HepG2 (cell line): ENCODE results near the gene HIPK3. TPM values are rescaled to one million over a fixed set of nuclear protein-coding genes. Genes with fewer than 3 reads are reported as not detected.
A peak's percentile ranks its signal among the peaks of the same experiment; 100 is the strongest.

Source experiments
- ASH2L ChIP-seq: fragments of 300-600, 200-600 bp; sonication (generic); IDR thresholded peaks from 2 replicates; pipeline ENCODE4 v1.7.0; 2017; ENCODE audit warnings: low read depth, mild to moderate bottlenecking, moderate library complexity, mixed read lengths, low read length; ENCODE audit not compliant: insufficient read length
- ATF7 ChIP-seq, 2 experiments: fragments of 450-650 bp in 1 of 2; sonication (generic) in 1 of 2; formaldehyde crosslinking in 1 of 2; IDR thresholded peaks; 2 replicates each; pipeline versions ENCODE4 v1.4.0 to v1.6.1; 2016 to 2020; ENCODE audit warnings: antibody characterized with exemption in 1 of 2, mild to moderate bottlenecking in 1 of 2, missing genetic modification reagents in 1 of 2
- HNF1A ChIP-seq, 2 experiments: sonication (generic) in 1 of 2; formaldehyde crosslinking in 1 of 2; IDR thresholded peaks; 2 replicates each; pipeline versions ENCODE4 v1.4.0 to v1.6.1; 2016 to 2020; ENCODE audit warnings: borderline replicate concordance in 1 of 2, low read depth in 1 of 2, mild to moderate bottlenecking in 1 of 2, missing genetic modification reagents in 1 of 2
- HOXA5 ChIP-seq: sonication (generic); formaldehyde crosslinking; IDR thresholded peaks from 2 replicates; pipeline ENCODE4 v1.4.0; 2020; ENCODE audit warnings: missing genetic modification reagents
- HOXD1 ChIP-seq: sonication (generic); formaldehyde crosslinking; IDR thresholded peaks from 2 replicates; pipeline ENCODE4 v1.5.0; 2020; ENCODE audit warnings: missing genetic modification reagents
- MXD3 ChIP-seq: IDR thresholded peaks from 2 replicates; pipeline ENCODE4 v1.6.1; 2016; ENCODE audit warnings: mild to moderate bottlenecking, missing biosample characterization, missing genetic modification reagents
- NFIC ChIP-seq: IDR thresholded peaks from 2 replicates; pipeline ENCODE4 v1.6.1; 2012; ENCODE audit warnings: mild to moderate bottlenecking, low read length, inconsistent platforms
- PAF1 ChIP-seq: IDR thresholded peaks from 2 replicates; pipeline ENCODE4 v1.6.1; 2016; ENCODE audit warnings: missing genetic modification reagents, missing compliant biosample characterization
- PHF21A ChIP-seq: sonication (generic); formaldehyde crosslinking; IDR thresholded peaks from 2 replicates; pipeline ENCODE4 v1.5.0; 2020; ENCODE audit warnings: mild to moderate bottlenecking, missing genetic modification reagents
- SNRNP70 ChIP-seq: fragments of 200-400 bp; formaldehyde crosslinking; IDR thresholded peaks from 2 replicates; pipeline ENCODE4 v1.6.1; 2017; ENCODE audit warnings: mild to moderate bottlenecking, low read depth, low read length, moderate library complexity
- XRCC5 ChIP-seq: fragments of 200-400 bp; formaldehyde crosslinking; optimal IDR thresholded peaks from 2 replicates; pipeline ENCODE3; 2017; ENCODE audit warnings: mild to moderate bottlenecking, low read length
- YEATS4 ChIP-seq: sonication (generic); formaldehyde crosslinking; IDR thresholded peaks from 2 replicates; pipeline ENCODE4 v1.4.0; 2020; ENCODE audit warnings: missing genetic modification reagents, borderline replicate concordance
- ZNF160 ChIP-seq: sonication (generic); formaldehyde crosslinking; IDR thresholded peaks from 2 replicates; pipeline ENCODE4 v1.8.0; 2022; ENCODE audit warnings: mild to moderate bottlenecking, inconsistent platforms, missing genetic modification reagents
- ZNF691 ChIP-seq: sonication (generic); formaldehyde crosslinking; IDR thresholded peaks from 2 replicates; pipeline ENCODE4 v1.4.0; 2020; ENCODE audit warnings: missing genetic modification reagents, low read depth, mild to moderate bottlenecking, borderline replicate concordance
- ZNF773 ChIP-seq: sonication (generic); formaldehyde crosslinking; IDR thresholded peaks from 2 replicates; pipeline ENCODE4 v1.4.0; 2020; ENCODE audit warnings: missing genetic modification reagents, borderline replicate concordance
- ZSCAN29 ChIP-seq: sonication (generic); formaldehyde crosslinking; conservative IDR thresholded peaks from 2 replicates; pipeline ENCODE4 v1.4.0; 2020; ENCODE audit warnings: mild to moderate bottlenecking, missing genetic modification reagents
- polyA plus RNA-seq, 8 experiments: library from polyadenylated mRNA; depleted of rRNA in 3 of 8; stranded (reverse) in 7 of 8; unstranded in 1 of 8; fragments of >200 nt; fragmentation: Illumina TruSeq in 4 of 8; extraction: Trizol in 4 of 8; gene quantifications; 2 replicates each; pipeline versions ENCODE4 v1.2.1 to v1.2.3, GENCODE V29; 2011 to 2016; ENCODE audit warnings: low read depth in 4 of 8, missing spikeins in 1 of 8, mixed read lengths in 1 of 8; ENCODE audit not compliant: insufficient read depth in 1 of 8
- total RNA-seq, 5 experiments: library from RNA; depleted of rRNA; stranded (reverse); fragments of >200 nt; fragmentation: Illumina TruSeq; extraction: Trizol; gene quantifications; 2 replicates each; pipeline ENCODE4 v1.2.3, GENCODE V29; 2016; ENCODE audit warnings: low read depth in 1 of 5
- TF ChIP-seq, protein P1 (sequence below): sonication (generic); formaldehyde crosslinking; IDR thresholded peaks from 2 replicates; pipeline ENCODE4 v1.5.0; 2020; ENCODE audit warnings: mild to moderate bottlenecking, missing genetic modification reagents, moderate library complexity
- TF ChIP-seq, protein P2 (sequence below): sonication (generic); formaldehyde crosslinking; IDR thresholded peaks from 2 replicates; pipeline ENCODE4 v1.5.1; 2020; ENCODE audit warnings: mild to moderate bottlenecking, missing genetic modification reagents, borderline replicate concordance
- TF ChIP-seq, protein P3 (sequence below): sonication (generic); formaldehyde crosslinking; IDR thresholded peaks from 2 replicates; pipeline ENCODE4 v1.8.0; 2023; ENCODE audit warnings: mild to moderate bottlenecking, missing genetic modification reagents

Gene HIPK3
- total and polyA plus RNA-seq, 2 of the 13 experiments (the other 11 are each of a cell fraction or from before 2014, with no cell fraction given), result 20.5 to 44.3 TPM

DNA sequence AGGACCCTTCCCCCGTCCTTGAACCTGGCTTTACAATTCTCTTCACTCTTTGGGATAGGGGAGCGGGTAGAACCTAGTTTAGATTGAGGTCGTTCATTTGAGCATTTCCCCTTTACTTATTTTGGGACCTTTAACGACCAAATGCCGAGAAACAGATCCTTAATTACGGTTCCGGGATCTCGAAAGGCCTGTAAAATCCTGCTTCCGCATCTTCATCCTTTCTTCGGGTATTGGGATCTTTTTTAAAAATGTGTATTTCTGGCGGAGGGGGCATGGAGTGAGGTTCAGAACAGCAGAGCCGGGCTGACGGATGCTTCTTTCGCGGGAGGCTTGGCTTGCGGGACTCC, 395 bp upstream of the HIPK3 start (continued):
- TF ChIP-seq HOXD1 (CRISPR knock-in tag) (no peak), PAF1 (CRISPR knock-in tag) (no peak), SNRNP70 (no peak), MXD3 (CRISPR knock-in tag) (no peak), HOXA5 (CRISPR knock-in tag) (no peak), ZNF160 (CRISPR knock-in tag) (no peak), ASH2L (peak; percentile 8), ZNF691 (no peak), PHF21A (CRISPR knock-in tag) (0 out of 2 replicates have a peak, but pooled peaks have one; percentile 29), ZNF773 (CRISPR knock-in tag) (no peak), XRCC5 (no peak), NFIC (no peak), ZSCAN29 (CRISPR knock-in tag) (0 out of 2 replicates have a peak, but pooled peaks have one; percentile 62), ATF7 (IDR thresholded peaks at IDR 0.05) (no peak), ATF7 (CRISPR knock-in tag; IDR thresholded peaks at IDR 0.05) (no peak), YEATS4 (no peak), HNF1A (IDR thresholded peaks at IDR 0.05; ENCODE audit: low read depth) (no peak), HNF1A (CRISPR knock-in tag; IDR thresholded peaks at IDR 0.05; ENCODE audit: borderline replicate concordance) (no peak)
- TF ChIP-seq, protein P1, sequence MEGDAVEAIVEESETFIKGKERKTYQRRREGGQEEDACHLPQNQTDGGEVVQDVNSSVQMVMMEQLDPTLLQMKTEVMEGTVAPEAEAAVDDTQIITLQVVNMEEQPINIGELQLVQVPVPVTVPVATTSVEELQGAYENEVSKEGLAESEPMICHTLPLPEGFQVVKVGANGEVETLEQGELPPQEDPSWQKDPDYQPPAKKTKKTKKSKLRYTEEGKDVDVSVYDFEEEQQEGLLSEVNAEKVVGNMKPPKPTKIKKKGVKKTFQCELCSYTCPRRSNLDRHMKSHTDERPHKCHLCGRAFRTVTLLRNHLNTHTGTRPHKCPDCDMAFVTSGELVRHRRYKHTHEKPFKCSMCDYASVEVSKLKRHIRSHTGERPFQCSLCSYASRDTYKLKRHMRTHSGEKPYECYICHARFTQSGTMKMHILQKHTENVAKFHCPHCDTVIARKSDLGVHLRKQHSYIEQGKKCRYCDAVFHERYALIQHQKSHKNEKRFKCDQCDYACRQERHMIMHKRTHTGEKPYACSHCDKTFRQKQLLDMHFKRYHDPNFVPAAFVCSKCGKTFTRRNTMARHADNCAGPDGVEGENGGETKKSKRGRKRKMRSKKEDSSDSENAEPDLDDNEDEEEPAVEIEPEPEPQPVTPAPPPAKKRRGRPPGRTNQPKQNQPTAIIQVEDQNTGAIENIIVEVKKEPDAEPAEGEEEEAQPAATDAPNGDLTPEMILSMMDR, result no peak
- TF ChIP-seq, protein P2, sequence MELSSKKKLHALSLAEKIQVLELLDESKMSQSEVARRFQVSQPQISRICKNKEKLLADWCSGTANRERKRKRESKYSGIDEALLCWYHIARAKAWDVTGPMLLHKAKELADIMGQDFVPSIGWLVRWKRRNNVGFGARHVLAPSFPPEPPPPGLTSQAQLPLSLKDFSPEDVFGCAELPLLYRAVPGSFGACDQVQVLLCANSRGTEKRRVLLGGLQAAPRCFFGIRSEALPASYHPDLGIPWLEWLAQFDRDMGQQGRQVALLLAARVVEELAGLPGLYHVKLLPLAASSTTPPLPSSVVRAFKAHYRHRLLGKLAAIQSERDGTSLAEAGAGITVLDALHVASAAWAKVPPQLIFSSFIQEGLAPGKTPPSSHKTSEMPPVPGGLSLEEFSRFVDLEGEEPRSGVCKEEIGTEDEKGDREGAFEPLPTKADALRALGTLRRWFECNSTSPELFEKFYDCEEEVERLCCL (CRISPR knock-in tag), result no peak
- TF ChIP-seq, protein P3, sequence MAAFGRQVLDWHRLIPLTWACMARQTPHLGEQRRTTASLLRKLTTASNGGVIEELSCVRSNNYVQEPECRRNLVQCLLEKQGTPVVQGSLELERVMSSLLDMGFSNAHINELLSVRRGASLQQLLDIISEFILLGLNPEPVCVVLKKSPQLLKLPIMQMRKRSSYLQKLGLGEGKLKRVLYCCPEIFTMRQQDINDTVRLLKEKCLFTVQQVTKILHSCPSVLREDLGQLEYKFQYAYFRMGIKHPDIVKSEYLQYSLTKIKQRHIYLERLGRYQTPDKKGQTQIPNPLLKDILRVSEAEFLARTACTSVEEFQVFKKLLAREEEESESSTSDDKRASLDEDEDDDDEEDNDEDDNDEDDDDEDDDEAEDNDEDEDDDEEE (CRISPR knock-in tag), result no peak
